Left renal cortex interstitium (tissue), 4 donors: ENCODE results near the gene ACTR2. TPM values are rescaled to one million over a fixed set of nuclear protein-coding genes. Genes with fewer than 3 reads are reported as not detected.
A peak's percentile ranks its signal among the peaks of the same experiment; 100 is the strongest.
"Not testable (repeated sequence)": the region's sequence is repeated elsewhere in the genome, so short reads cannot be mapped to it uniquely, and the experiment has no call there.

Experiments
- DNase-seq, 4 donors: peaks; one replicate each; pipeline ENCODE4 v3.0.0-alpha.2; 2013; ENCODE audit warnings: low read depth in 4 of 4, low spot score in 2 of 4, missing footprints in 1 of 4
- polyA plus RNA-seq, 4 donors: library from polyadenylated mRNA; unstranded; fragments of 120-200 nt; gene quantifications; one replicate each; pipeline ENCODE4 v1.2.1, GENCODE V29; 2013; ENCODE audit not compliant: insufficient read length in 4 of 4

The ACTR2 gene
- 100 to 1,000 TPM; 152 to 206 (median 188) TPM for polyA plus RNA-seq

GRCh38 chr2:65227456-65228262, at the start of gene ACTR2:
Gene ACTR2, plus strand, starts transcription at chr2:65227831. Its CDS starts 79 bp downstream, at chr2:65227910.
- DNase-seq, result peak; percentile 80 to 93 (median 88)

GRCh38 chr2:65182570-65182969, 45.1 kb upstream of the ACTR2 start:
- no peak for DNase-seq

DNA sequence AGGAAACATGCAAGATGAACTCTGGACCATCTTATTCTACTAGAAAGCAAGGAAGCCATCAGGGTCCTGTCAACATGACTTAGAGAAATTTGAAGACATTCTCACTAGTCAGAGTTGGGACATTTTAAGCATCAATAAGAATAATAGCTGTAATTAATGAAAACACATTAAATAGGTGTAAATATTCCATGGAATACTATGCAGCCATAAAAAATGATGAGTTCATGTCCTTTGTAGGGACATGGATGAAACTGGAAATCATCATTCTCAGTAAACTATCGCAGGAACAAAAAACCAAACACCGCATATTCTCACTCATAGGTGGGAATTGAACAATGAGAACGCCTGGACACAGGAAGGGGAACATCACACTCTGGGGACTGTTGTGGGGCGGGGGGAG, 44.2 kb upstream of the ACTR2 start:
- not testable (repeated sequence) for DNase-seq

DNA sequence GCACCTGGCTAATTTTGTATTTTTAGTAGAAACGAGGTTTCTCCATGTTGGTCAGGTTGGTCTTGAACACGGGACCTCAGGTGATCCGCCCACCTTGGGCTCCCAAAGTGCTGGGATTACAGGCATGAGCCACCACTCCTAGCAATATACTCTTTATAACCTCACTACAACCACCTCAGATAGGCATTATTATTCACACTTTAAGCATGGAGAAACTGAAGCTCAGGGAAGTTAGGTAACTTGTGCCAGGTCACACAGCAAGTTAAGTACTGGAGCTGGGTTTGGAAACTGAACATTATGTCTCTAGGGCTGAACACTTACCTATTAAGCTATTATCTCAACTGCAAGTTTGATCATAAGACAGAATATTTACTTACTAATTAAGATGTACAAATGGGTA, 42.6 kb upstream of the ACTR2 start:
- no peak for DNase-seq

DNA sequence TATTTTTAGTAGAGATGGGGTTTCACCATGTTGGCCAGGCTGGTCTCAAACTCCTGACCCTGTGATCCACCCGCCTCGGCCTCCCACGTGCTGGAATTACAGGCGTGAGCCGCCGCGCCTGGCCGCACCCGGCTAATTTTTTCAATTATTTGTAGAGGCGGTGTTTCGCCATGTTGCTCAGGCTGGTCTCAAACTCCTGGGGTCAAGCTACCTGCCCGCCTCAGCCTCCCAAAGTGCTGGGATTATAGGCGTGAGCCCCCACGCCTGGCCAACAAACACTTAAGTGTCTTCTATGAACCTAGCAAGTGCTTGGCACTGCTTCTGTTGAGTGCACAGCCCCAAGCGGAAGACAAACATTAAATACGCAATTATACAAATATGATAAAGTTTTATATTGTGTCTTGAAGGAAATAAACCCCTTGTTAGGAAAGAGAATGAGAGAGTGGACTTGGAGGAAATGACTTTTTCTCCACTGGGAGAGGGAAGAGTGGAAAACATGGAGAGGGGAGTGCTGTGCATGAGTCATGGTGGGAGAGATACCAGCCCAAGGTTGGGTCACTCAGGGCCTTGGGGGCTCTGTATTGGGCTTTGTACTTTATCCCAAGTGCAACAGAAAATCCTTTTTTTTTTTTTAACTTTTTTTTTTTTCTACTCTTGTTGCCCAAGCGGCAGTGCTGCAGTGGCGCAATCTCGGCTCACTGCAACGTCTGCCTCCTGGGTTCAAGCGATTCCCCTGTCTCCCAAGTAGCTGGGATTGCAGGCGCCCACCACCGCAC, 41.4 kb upstream of the ACTR2 start:
- DNase-seq, result no peak

GRCh38 chr2:65186872-65187851, 40.5 kb upstream of the ACTR2 start:
- peak; percentile 53 to 83 (median 62) for DNase-seq

DNA sequence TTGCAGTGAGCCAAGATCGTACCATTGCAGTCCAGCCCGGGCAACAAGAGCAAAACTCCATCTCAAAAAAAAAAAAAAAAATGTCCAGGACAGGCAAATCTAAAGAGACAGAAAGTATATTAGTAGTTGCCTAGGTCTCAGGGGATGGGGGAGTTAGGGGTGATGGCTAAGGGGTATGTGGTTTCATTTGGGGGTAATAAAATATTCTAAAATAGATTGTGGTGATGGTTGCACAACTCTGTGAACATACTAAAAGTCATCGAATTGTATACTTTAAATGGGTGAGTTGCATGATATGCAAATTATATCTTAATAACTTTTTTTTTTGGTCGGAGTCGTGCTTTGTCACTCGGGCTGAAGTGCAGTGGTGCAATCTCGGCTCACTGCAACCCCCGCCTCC, 34.2 kb upstream of the ACTR2 start:
- DNase-seq, result no peak

DNA sequence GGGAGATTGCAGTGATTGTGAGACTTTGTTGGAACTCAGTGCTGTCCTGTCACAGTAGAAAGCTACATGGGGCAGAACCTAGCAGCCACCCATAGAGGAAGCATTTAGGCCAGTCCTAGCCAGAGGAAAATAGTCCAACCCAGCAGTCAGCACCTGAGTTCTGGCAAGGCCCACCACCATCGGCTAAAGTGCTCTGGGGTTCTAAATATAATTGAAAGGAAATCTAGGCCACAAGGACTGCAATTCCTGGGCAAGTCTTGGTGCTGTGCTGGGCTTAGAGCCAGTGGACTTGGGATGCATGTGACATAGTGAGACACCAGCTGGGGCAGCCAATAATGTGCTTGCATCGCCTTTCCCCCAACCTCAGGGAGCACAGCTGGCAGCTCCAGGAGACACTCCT, 28.9 kb upstream of the ACTR2 start:
- DNase-seq, result no peak

- DNase-seq, result no peak
Measured at GRCh38 chr2:65199166-65199565, 28.5 kb upstream of the ACTR2 start.

DNA sequence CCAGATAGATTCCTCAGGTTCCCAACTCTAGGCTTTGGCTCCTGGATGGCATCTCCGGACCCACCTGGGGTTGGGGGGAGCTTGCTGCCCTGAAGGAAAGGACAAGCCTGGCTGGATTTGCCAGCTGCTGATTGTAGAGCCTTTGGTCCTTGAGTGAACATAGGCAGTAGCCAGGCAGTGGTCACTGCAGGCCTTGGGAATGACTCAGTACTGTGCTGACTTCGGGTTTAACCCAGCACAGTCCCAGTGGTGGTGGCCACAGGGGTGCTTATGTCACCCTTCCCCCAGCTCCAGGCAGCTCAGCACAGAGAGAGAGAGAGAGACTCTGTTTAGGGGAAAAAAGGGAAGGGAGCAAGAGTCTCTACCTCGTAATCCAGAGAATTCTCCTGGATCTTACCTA, 27.7 kb upstream of the ACTR2 start:
- DNase-seq, result no peak

- DNase-seq, result no peak
Measured at GRCh38 chr2:65204461-65205210, 23.0 kb upstream of the ACTR2 start.

GRCh38 chr2:65212115-65212514, 15.5 kb upstream of the ACTR2 start:
- DNase-seq, result no peak

GRCh38 chr2:65212619-65213018, 15.0 kb upstream of the ACTR2 start:
- DNase-seq, result no peak

DNA sequence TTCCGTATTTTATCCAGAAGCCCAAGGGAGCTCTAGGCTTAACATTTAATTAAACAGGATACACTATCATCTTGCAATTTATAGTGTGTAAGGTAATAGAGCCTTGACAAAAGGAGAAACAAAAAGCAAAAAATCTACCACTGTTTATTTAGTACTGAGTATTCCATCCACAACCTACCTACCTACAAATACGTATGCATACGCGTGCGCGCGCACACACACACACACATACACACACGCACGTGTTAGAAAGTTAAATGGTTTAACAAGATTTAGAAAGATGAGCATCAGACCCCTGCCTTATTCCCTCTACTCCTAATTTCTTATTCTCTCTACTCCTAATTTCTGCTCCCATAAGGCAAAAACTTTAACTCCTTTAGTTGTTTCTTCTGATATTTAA, 14.6 kb upstream of the ACTR2 start:
- DNase-seq, result no peak

- no peak for DNase-seq
Measured at GRCh38 chr2:65214361-65214760, 13.3 kb upstream of the ACTR2 start.

GRCh38 chr2:65214843-65215242, 12.8 kb upstream of the ACTR2 start:
- no peak for DNase-seq

GRCh38 chr2:65215946-65216345, 11.7 kb upstream of the ACTR2 start:
- no peak for DNase-seq

DNA sequence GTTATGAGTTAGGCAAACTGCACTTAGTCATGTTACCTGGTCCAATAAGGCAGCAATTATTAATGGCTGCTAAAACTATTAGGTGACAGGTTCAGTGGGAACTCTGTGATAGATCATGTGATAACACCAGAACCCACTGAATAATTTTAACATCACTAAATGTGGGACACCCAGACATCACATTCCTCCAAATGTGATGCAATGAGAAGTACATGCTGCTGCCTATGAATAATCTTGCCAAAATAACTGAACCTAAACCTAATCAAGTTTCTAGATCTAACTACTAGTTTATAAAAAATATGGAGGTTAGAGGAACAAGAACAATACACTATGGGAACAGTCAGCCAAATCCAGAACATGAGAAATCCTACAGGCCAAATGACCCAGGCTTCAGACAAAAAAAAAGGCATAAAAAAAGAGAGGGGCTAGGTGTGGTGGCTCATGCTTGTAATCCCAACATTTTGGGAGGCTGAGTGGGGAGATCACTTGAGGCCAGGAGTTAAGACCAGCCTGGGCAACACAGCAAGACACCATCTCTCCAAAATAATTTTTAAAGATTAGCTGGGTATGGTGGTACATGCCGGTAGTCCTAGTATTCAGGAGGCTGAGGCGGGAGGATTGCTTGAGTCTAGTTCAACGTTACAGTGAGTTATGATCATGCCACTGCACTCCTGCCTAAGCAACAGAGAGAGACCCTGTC, 7.0 kb upstream of the ACTR2 start:
- DNase-seq, result no peak

DNA sequence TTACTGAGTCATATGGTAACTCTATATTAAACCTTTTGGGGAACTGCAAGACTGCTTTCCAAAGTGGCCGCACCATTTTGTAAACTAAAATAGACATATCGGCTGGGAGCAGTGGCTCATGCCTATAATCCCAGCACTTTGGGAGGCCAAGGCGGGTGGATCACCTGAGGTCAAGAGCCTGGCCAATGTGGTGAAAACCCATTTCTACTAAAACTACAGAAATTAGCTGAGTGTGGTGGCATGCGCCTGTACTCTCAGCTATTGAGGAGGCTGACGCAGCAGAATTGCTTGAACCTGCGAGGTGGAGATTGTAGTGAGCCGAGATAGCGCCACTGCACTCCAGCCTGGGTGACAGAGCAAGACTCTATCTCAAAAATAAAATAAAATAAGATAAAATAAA, 6.4 kb upstream of the ACTR2 start:
- DNase-seq, result not testable (repeated sequence)
